ENCODE measurements around the gene LDLRAD4. TPM values are rescaled to one million over a fixed set of nuclear protein-coding genes. Genes with fewer than 3 reads are reported as not detected.

Gene LDLRAD4
- polyA plus RNA-seq, 1 of the 3 experiments (the other 2 are of a cell fraction) = 0.16 TPM

DNA sequence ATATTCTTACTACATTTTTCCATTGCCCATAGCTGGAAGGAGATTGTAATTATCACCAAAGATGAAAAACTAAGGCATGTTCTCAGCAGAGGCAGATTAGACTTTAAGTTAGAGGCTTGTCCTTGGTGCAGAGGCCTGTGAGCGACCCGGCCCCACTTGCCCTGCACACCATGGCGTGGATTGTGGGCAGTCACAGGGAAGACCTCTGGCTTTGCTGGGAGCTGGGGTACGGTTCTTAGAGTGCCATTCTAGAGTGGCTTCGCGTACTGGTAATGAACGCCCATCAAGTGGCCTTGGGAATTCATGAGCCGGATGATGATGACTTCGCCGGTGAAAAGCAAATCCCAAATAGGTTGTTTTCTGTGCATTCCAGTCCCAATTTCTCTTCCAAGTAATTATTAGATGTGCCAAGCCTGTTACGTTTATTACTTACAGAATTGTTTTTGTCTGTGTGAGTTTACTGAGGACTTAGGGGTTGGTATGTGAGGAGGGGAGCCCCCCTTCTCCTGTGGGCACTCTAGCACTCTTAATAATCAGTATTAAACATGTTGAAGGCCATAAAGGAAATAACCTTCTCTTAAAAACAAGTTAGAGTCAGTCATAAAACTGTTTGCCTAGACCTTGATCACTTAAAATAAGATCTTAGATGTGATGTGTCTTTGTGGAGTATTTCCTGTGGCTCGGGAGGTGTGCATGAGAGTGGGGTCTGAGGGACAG, 90.6 kb downstream of the LDLRAD4 start:
- DNase-seq = no peak
- no peak overlapping the region for H3K4me3 ChIP-seq (ENCODE audit: low read depth in 2 of 2, low read length in 1 of 2)
- H3K79me2 ChIP-seq (ENCODE audit: insufficient read depth) = no peaks in the 10 kb centered on the region

DNA sequence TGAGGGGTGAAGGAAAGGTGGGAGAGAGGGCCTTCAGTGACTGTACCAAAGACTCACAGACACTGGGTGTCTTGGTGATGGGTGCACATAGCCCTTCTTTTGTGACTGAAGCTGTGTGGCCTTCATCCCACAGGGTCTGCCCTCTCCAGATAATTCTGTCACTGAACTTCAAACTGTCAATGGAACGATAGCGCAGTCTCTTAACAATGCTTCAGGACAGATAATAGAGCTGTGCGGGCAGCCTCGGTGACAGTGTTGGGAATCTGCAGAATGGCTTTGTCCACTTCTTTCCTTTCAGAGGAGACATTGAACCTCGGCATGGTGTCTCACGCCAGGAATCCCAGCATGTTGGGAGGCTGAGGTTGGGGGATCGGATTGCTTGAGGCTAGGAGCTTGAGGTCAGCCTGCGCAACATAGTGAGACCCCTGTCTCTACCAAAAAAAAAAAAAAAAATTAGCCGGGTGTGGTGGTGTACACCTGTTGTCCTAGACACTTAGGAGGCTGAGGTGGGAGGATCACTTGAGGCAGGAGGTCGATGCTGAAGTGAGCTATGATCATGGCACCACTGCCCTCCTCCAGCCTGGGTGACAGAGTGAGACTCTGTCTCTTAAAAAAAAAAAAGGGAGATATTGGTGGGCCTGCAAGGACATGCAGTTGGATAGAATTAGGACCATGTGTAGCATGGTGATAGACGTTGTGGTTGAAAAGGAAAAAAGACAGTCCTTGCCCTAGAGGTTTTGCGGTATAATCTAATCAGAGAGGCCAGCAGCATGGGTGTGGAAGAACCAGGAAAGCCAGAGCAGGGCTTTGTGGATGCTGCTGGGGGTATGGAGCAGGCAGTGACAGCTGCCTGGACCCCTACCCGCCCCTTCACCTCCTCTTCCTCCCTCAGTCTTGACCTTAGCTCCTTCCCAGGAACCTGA, 91.4 kb downstream of the LDLRAD4 start:
- no peak overlapping the region for H3K4me3 ChIP-seq (ENCODE audit: low read depth in 2 of 2, low read length in 1 of 2)
- no peaks in the 10 kb centered on the region for H3K36me3 ChIP-seq (replicated peaks in 1 of 2; ENCODE audit: control insufficient read depth in 1 of 2, insufficient read depth in 2 of 2, low read length in 1 of 2)
- ChIA-PET CTCF (no interaction called here), POLR2A (no interaction called here)
- H3K9me2 ChIP-seq = no peaks in the 10 kb centered on the region
- TF ChIP-seq RCOR1 (IDR thresholded peaks at IDR 0.05; ENCODE audit: low read length) (no peak), TCF12 (IDR thresholded peaks at IDR 0.05) (no peak), SMC3 (IDR thresholded peaks at IDR 0.05; ENCODE audit: low read depth, low read length) (no peak), TAF1 (IDR thresholded peaks at IDR 0.05; ENCODE audit: borderline replicate concordance, low read depth, low read length) (no peak), TEAD4 (IDR thresholded peaks at IDR 0.05; ENCODE audit: borderline replicate concordance, insufficient read depth) (no peak), MXI1 (IDR thresholded peaks at IDR 0.05; ENCODE audit: low read depth, low read length) (no peak), EZH2phosphoT487 (IDR thresholded peaks at IDR 0.05; ENCODE audit: borderline replicate concordance, low read depth) (no peak), JUND (IDR thresholded peaks at IDR 0.05) (no peak)
- TF ChIP-seq, protein P1, sequence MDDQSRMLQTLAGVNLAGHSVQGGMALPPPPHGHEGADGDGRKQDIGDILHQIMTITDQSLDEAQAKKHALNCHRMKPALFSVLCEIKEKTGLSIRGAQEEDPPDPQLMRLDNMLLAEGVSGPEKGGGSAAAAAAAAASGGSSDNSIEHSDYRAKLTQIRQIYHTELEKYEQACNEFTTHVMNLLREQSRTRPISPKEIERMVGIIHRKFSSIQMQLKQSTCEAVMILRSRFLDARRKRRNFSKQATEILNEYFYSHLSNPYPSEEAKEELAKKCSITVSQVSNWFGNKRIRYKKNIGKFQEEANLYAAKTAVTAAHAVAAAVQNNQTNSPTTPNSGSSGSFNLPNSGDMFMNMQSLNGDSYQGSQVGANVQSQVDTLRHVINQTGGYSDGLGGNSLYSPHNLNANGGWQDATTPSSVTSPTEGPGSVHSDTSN (IDR thresholded peaks at IDR 0.05) = no peak
- TF ChIP-seq, protein P2, sequence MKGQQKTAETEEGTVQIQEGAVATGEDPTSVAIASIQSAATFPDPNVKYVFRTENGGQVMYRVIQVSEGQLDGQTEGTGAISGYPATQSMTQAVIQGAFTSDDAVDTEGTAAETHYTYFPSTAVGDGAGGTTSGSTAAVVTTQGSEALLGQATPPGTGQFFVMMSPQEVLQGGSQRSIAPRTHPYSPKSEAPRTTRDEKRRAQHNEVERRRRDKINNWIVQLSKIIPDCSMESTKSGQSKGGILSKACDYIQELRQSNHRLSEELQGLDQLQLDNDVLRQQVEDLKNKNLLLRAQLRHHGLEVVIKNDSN (IDR thresholded peaks at IDR 0.05; ENCODE audit: borderline replicate concordance, low read depth) = no peak
- TF ChIP-seq, protein P3, sequence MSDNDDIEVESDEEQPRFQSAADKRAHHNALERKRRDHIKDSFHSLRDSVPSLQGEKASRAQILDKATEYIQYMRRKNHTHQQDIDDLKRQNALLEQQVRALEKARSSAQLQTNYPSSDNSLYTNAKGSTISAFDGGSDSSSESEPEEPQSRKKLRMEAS (IDR thresholded peaks at IDR 0.05; ENCODE audit: low read depth) = no peak
- H3K4me1 ChIP-seq (ENCODE audit: control insufficient read depth in 1 of 2, insufficient read depth in 2 of 2, low read depth in 1 of 2, low read length in 1 of 2) = peaks cover 0 to 7% of the 10 kb centered on the region in 2 experiments; a peak in 1 of 4 replicates
- no peaks in the 10 kb centered on the region for H4K20me1 ChIP-seq (ENCODE audit: insufficient read depth)
- H3K9ac ChIP-seq = no peak overlapping the region
- H3K9me3 ChIP-seq = no peaks in the 10 kb centered on the region; the same call in 1 of the 2 replicates
- 71% methylated on average over 13 of the region's 13 CpGs for WGBS (ENCODE audit: low lambda C conversion rate)
- no peak overlapping the region; a peak in 1 of 4 replicates for H3K27ac ChIP-seq (ENCODE audit: low read depth in 2 of 2, low read length in 1 of 2)
- H3K79me2 ChIP-seq (ENCODE audit: insufficient read depth) = no peaks in the 10 kb centered on the region
- no peaks in the 10 kb centered on the region for H3F3A ChIP-seq (replicated peaks; ENCODE audit: insufficient read depth)
- no peak overlapping the region for H3K4me2 ChIP-seq
- DNase-seq = no peak
- no peaks in the 10 kb centered on the region for H3K27me3 ChIP-seq (ENCODE audit: insufficient read depth)
- no peak overlapping the region for H2AFZ ChIP-seq (ENCODE audit: low read depth)

More for the DNA sequence above, 90.6 kb downstream of the LDLRAD4 start:
- H3K9ac ChIP-seq = no peak overlapping the region
- no peaks in the 10 kb centered on the region for H3K9me2 ChIP-seq
- no peaks in the 10 kb centered on the region for H3K27me3 ChIP-seq (ENCODE audit: insufficient read depth)
- CTCF ChIA-PET = no interaction called here
- peaks cover 0 to 7% of the 10 kb centered on the region in 2 experiments; a peak in 1 of 4 replicates for H3K4me1 ChIP-seq (ENCODE audit: control insufficient read depth in 1 of 2, insufficient read depth in 2 of 2, low read depth in 1 of 2, low read length in 1 of 2)
- no peak overlapping the region for H2AFZ ChIP-seq (ENCODE audit: low read depth)
- H3K4me2 ChIP-seq = no peak overlapping the region
- H4K20me1 ChIP-seq (ENCODE audit: insufficient read depth) = no peaks in the 10 kb centered on the region
- no peaks in the 10 kb centered on the region for H3F3A ChIP-seq (replicated peaks; ENCODE audit: insufficient read depth)
- POLR2A ChIA-PET = no interaction called here
- 63% methylated on average over 12 of the region's 12 CpGs for WGBS (ENCODE audit: low lambda C conversion rate)
- H3K27ac ChIP-seq (ENCODE audit: low read depth in 2 of 2, low read length in 1 of 2) = no peak overlapping the region
- no peak for TF ChIP-seq EP300 (IDR thresholded peaks at IDR 0.05; ENCODE audit: borderline replicate concordance in 1 of 2, low read depth in 1 of 2, low read length in 1 of 2)
- TF ChIP-seq TAF1 (IDR thresholded peaks at IDR 0.05; ENCODE audit: borderline replicate concordance, low read depth, low read length) = no peak
- no peak for TF ChIP-seq ELF1 (IDR thresholded peaks at IDR 0.05)
- no peak for TF ChIP-seq JUND (IDR thresholded peaks at IDR 0.05)
- TF ChIP-seq NRF1 (IDR thresholded peaks at IDR 0.05; ENCODE audit: low read depth, low read length) = no peak
- no peak for TF ChIP-seq SIN3A (IDR thresholded peaks at IDR 0.05; ENCODE audit: borderline replicate concordance, low read depth, low read length)
- no peak for TF ChIP-seq TEAD4 (IDR thresholded peaks at IDR 0.05; ENCODE audit: borderline replicate concordance, insufficient read depth)
- TF ChIP-seq TCF12 (IDR thresholded peaks at IDR 0.05) = no peak
- no peak for TF ChIP-seq RCOR1 (IDR thresholded peaks at IDR 0.05; ENCODE audit: low read length)
- TF ChIP-seq, protein P4, sequence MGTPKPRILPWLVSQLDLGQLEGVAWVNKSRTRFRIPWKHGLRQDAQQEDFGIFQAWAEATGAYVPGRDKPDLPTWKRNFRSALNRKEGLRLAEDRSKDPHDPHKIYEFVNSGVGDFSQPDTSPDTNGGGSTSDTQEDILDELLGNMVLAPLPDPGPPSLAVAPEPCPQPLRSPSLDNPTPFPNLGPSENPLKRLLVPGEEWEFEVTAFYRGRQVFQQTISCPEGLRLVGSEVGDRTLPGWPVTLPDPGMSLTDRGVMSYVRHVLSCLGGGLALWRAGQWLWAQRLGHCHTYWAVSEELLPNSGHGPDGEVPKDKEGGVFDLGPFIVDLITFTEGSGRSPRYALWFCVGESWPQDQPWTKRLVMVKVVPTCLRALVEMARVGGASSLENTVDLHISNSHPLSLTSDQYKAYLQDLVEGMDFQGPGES (IDR thresholded peaks at IDR 0.05; ENCODE audit: low read depth, low read length) = no peak
- no peak for TF ChIP-seq FOXM1 (IDR thresholded peaks at IDR 0.05; ENCODE audit: low read depth)
- TF ChIP-seq, protein P2 (IDR thresholded peaks at IDR 0.05; ENCODE audit: borderline replicate concordance, low read depth) = no peak
- no peak for TF ChIP-seq YY1 (IDR thresholded peaks at IDR 0.05; ENCODE audit: low read depth)
- no peaks in the 10 kb centered on the region; the same call in 1 of the 2 replicates for H3K9me3 ChIP-seq
- H3K36me3 ChIP-seq (replicated peaks in 1 of 2; ENCODE audit: control insufficient read depth in 1 of 2, insufficient read depth in 2 of 2, low read length in 1 of 2) = no peaks in the 10 kb centered on the region

All from SK-N-SH (cell line).